CD4-positive, alpha-beta T cell treated with Interleukin-15 for 4 hours (primary cell): ENCODE measurements around the gene AMBRA1.

Experiments used
- DNase-seq: peaks from one replicate; pipeline ENCODE4 v3.0.0-alpha.2; 2020; ENCODE audit warnings: low spot score

The AMBRA1 gene

GRCh38 chr11:46472662-46472994 lies 121.2 kb downstream of the AMBRA1 start:
- no peak for DNase-seq

GRCh38 chr11:46471943-46472661 lies 121.7 kb downstream of the AMBRA1 start:
- no peak for DNase-seq

- DNase-seq = no peak
These were observed 123.9 kb downstream of the AMBRA1 start for GRCh38 chr11:46469926-46470325.

- no peak for DNase-seq
These were observed 128.1 kb downstream of the AMBRA1 start for GRCh38 chr11:46465683-46466082.

GRCh38 chr11:46463701-46464421 lies 130.0 kb downstream of the AMBRA1 start:
- DNase-seq = no peak

- DNase-seq = no peak
These were observed 132.3 kb downstream of the AMBRA1 start for GRCh38 chr11:46461461-46461927.

- no peak for DNase-seq
These were observed 135.3 kb downstream of the AMBRA1 start for GRCh38 chr11:46458491-46458890.

- no peak for DNase-seq
These were observed 136.0 kb downstream of the AMBRA1 start for GRCh38 chr11:46457659-46458424.

GRCh38 chr11:46457021-46457420 lies 136.8 kb downstream of the AMBRA1 start:
- no peak for DNase-seq

- DNase-seq = no peak
These were observed 137.4 kb downstream of the AMBRA1 start for GRCh38 chr11:46456269-46457001.

- DNase-seq = no peak
These were observed 138.0 kb downstream of the AMBRA1 start for GRCh38 chr11:46455834-46456233.

- no peak for DNase-seq
These were observed 140.8 kb downstream of the AMBRA1 start for GRCh38 chr11:46452918-46453517.

GRCh38 chr11:46451759-46452158 lies 142.1 kb downstream of the AMBRA1 start:
- no peak for DNase-seq

GRCh38 chr11:46450846-46451477 lies 142.9 kb downstream of the AMBRA1 start:
- DNase-seq = no peak

- no peak for DNase-seq
These were observed 146.3 kb downstream of the AMBRA1 start for GRCh38 chr11:46447544-46447943.

- DNase-seq = no peak
These were observed 147.7 kb downstream of the AMBRA1 start for GRCh38 chr11:46445920-46446771.

GRCh38 chr11:46445192-46445919 lies 148.5 kb downstream of the AMBRA1 start:
- DNase-seq = no peak

GRCh38 chr11:46444305-46444704 lies 149.5 kb downstream of the AMBRA1 start:
- no peak for DNase-seq

GRCh38 chr11:46438211-46438610 lies 155.6 kb downstream of the AMBRA1 start:
- DNase-seq = no peak
